ENCODE results near the gene DUS4L. TPM values are rescaled to one million over a fixed set of nuclear protein-coding genes. Genes with fewer than 3 reads are reported as not detected.

Gene DUS4L
- total and polyA plus RNA-seq, 12 donors: 4.2 to 12.7 (median 6.8) TPM

- no peak overlapping the region for H3K27ac ChIP-seq
- peaks cover 0 to 13% of the 10 kb centered on the region in 2 donors for H3K4me1 ChIP-seq (replicated peaks in 1 of 2)
- H3K27me3 ChIP-seq: no peaks in the 10 kb centered on the region
- H3K9me3 ChIP-seq (replicated peaks in 1 of 3): no peaks in the 10 kb centered on the region
- no peak overlapping the region for H3K4me3 ChIP-seq
- no peak for DNase-seq
- peaks cover 0 to 27% of the 10 kb centered on the region in 2 donors for H3K36me3 ChIP-seq (replicated peaks in 1 of 2)
- intact Hi-C loops (cut with DNase I): no loop called here
- TF ChIP-seq POLR2A (IDR thresholded peaks at IDR 0.05) (no peak), CTCF (IDR thresholded peaks at IDR 0.05) (no peak)
Measured at GRCh38 chr7:107614425-107614824, 50.7 kb downstream of the DUS4L start.

- Histone ChIP-seq H3K36me3 (replicated peaks in 1 of 2) (peaks cover 0 to 27% of the 10 kb centered on the region in 2 donors), H3K27me3 (no peaks in the 10 kb centered on the region), H3K9me3 (replicated peaks in 1 of 3) (no peaks in the 10 kb centered on the region), H3K4me1 (replicated peaks in 1 of 2) (no peaks in the 10 kb centered on the region), H3K4me3 (no peak overlapping the region), H3K27ac (no peak overlapping the region)
- WGBS, 4 donors: 88 to 99% (median 92%) methylated on average over 4 of the region's 4 CpGs
- intact Hi-C loops (cut with DNase I): no loop called here
- no peak for TF ChIP-seq POLR2A (IDR thresholded peaks at IDR 0.05)
- no peak for TF ChIP-seq CTCF (IDR thresholded peaks at IDR 0.05)
- no peak for DNase-seq
Measured at GRCh38 chr7:107615910-107616680, 52.3 kb downstream of the DUS4L start.

DNA sequence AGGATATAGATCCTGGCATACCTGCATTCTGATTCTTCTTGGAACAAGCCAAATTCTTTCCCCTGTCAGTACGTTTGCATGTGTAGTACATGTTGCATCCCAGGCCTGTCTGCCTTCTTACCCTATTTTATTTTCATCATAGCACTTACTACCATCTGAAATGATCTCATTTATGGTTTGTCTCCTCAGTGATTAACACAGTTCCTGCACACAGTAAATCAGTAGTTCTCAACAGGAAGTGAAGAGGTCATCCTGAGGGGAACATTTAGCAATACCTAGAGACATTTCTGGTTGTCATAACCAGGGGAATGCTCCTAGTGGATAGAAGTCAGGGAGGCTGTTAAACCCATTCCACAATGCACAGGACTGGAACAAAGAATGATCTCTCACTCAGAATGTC is 58.7 kb downstream of the DUS4L start:
- H3K4me3 ChIP-seq: no peak overlapping the region
- H3K36me3 ChIP-seq (replicated peaks in 1 of 2): no peaks in the 10 kb centered on the region
- TF ChIP-seq POLR2A (IDR thresholded peaks at IDR 0.05): no peak
- no peak for DNase-seq
- 60 to 78% (median 69%) methylated on average over 1 of the region's 1 CpG for WGBS, 4 donors
- H3K27ac ChIP-seq: peak overlapping the region in 1 of 5 donors; percentile 36
- no peaks in the 10 kb centered on the region for H3K4me1 ChIP-seq (replicated peaks in 1 of 2)
- no peaks in the 10 kb centered on the region for H3K9me3 ChIP-seq (replicated peaks in 1 of 3)
- no peaks in the 10 kb centered on the region for H3K27me3 ChIP-seq
- intact Hi-C loops (cut with DNase I): no loop called here

GRCh38 chr7:107622894-107623293 is 59.1 kb downstream of the DUS4L start:
- intact Hi-C loops (cut with DNase I): no loop called here
- Histone ChIP-seq H3K4me3 (no peak overlapping the region), H3K4me1 (replicated peaks in 1 of 2) (no peaks in the 10 kb centered on the region), H3K27ac (no peak overlapping the region), H3K27me3 (no peaks in the 10 kb centered on the region), H3K36me3 (replicated peaks in 1 of 2) (no peaks in the 10 kb centered on the region), H3K9me3 (replicated peaks in 1 of 3) (no peaks in the 10 kb centered on the region)
- DNase-seq: no peak
- WGBS, 4 donors: 64 to 84% (median 79%) methylated on average over 2 of the region's 2 CpGs
- TF ChIP-seq CTCF (IDR thresholded peaks at IDR 0.05): no peak
- TF ChIP-seq POLR2A (IDR thresholded peaks at IDR 0.05): no peak

DNA sequence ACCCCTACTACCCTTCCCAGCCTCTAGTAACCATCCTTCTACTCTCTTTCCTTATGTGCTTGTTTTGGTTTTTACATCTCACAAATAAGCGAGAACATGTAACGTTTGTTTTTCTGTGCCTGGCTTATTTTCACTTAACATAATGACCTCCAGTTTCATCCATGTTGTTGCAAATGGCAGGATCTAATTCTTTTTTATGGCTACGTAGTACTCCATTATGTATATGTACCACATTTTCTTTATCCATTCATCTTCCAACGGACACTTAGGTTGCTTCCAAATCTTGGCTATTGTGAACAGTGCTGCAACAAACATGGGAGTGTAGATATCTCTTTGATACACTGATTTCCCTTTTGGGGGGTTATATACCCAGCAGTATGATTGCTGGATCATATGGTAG is 63.2 kb downstream of the DUS4L start:
- Histone ChIP-seq H3K4me3 (no peak overlapping the region), H3K27ac (no peak overlapping the region), H3K36me3 (replicated peaks in 1 of 2) (no peaks in the 10 kb centered on the region), H3K9me3 (replicated peaks in 1 of 3) (no peaks in the 10 kb centered on the region), H3K27me3 (no peaks in the 10 kb centered on the region), H3K4me1 (replicated peaks in 1 of 2) (no peaks in the 10 kb centered on the region)
- no peak for TF ChIP-seq CTCF (IDR thresholded peaks at IDR 0.05)
- TF ChIP-seq POLR2A (IDR thresholded peaks at IDR 0.05): no peak
- DNase-seq: no peak
- intact Hi-C loops (cut with DNase I): no loop called here
- 92 to 93% (median 93%) methylated on average over 4 of the region's 4 CpGs for WGBS, 4 donors

Data from adrenal gland (tissue), 12 donors.